NCI-H446 (cell line): Measurements from ENCODE around the gene KRT71.

Experiments
- DNase-seq, 2 experiments: peaks; one replicate each; lab custom pipeline; 2025; lab: John Stamatoyannopoulos, UW

The KRT71 gene

GRCh38 chr12:52575256-52575655, 22.3 kb upstream of the KRT71 start:
- DNase-seq = no peak

- no peak for DNase-seq
Measured at GRCh38 chr12:52573743-52574142, 20.8 kb upstream of the KRT71 start, which contains the start of gene KRT74. TSS of gene KRT74 (minus strand) at chr12:52573843. CDS start at chr12:52573777, 66 bp downstream.

- no peak for DNase-seq
Measured at GRCh38 chr12:52573306-52573705, 20.4 kb upstream of the KRT71 start.

- no peak for DNase-seq
Measured at GRCh38 chr12:52570511-52570910, 17.6 kb upstream of the KRT71 start.

GRCh38 chr12:52568111-52568510, 15.2 kb upstream of the KRT71 start:
- DNase-seq = no peak

- no peak for DNase-seq
Measured at GRCh38 chr12:52566847-52567291, 13.9 kb upstream of the KRT71 start.

- DNase-seq = no peak
Measured at GRCh38 chr12:52564582-52564981, 11.6 kb upstream of the KRT71 start.

GRCh38 chr12:52561880-52562449, 9.0 kb upstream of the KRT71 start:
- no peak for DNase-seq

- DNase-seq = no peak
Measured at GRCh38 chr12:52559979-52560378, 7.0 kb upstream of the KRT71 start.

GRCh38 chr12:52558781-52559445, 6.0 kb upstream of the KRT71 start:
- no peak for DNase-seq

GRCh38 chr12:52557476-52557875, 4.5 kb upstream of the KRT71 start:
- DNase-seq = no peak

GRCh38 chr12:52555577-52555976, 2.6 kb upstream of the KRT71 start:
- no peak for DNase-seq

- DNase-seq = no peak
Measured at GRCh38 chr12:52552055-52552454, 890 bp downstream of the KRT71 start.

GRCh38 chr12:52551216-52551865, 1.6 kb downstream of the KRT71 start:
- no peak for DNase-seq

GRCh38 chr12:52546126-52546525, 6.8 kb downstream of the KRT71 start:
- no peak for DNase-seq

GRCh38 chr12:52543985-52544883, 8.7 kb downstream of the KRT71 start:
- no peak for DNase-seq

- DNase-seq = no peak
Measured at GRCh38 chr12:52542785-52543318, 10.1 kb downstream of the KRT71 start.

- DNase-seq = no peak
Measured at GRCh38 chr12:52542157-52542556, 10.8 kb downstream of the KRT71 start.

GRCh38 chr12:52541709-52542108, 11.2 kb downstream of the KRT71 start:
- no peak for DNase-seq

- no peak for DNase-seq
Measured at GRCh38 chr12:52540531-52540930, 12.4 kb downstream of the KRT71 start.

GRCh38 chr12:52539821-52540173, 13.1 kb downstream of the KRT71 start:
- DNase-seq = no peak
